ENCODE data around the gene NACC1.

Gene NACC1

GRCh38 chr19:13100841-13101589 lies 17.0 kb upstream of the NACC1 start:
- FAIRE-seq: no peak

DNA sequence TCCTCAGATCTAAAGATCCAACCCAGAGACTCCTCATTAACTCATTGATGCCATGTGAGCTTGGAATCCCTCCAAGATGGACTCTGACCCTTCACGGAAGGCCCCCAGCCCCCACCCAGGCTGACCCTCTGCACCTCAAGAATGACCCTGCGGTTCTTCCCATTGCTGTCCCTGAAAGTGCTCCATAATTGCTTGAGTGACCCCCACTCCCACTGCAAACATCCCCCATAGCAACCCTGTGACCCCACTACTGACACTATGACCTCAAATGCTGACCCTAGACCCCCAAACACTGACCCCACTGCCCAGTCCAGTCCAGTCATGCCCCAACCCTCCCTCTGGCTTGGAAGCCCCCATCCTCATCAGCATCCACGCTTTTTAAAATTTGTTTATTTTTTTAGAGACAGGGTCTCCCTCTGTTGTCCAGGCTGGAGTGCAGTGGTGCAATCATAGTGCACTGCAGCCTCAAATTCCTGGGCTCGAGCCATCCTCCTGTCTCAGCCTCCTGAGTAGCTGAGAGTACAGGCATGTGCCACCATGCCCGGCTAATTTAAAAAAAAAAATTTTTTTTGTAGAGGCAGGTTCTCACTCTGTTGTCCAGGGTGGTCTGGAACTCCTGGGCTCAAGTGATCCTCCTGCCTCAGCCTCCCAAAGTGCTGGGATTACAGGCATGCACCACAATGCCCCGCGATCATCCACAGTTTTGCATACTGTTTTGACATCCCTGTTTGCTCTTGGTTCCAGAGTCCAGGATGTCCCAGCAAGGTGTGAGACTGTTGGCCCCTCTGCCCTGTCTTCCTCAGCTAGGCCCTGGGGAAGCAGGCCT lies 16.3 kb upstream of the NACC1 start:
- no peak for FAIRE-seq

- FAIRE-seq: no peak
These were observed 15.7 kb upstream of the NACC1 start for GRCh38 chr19:13102416-13102665.

GRCh38 chr19:13102666-13103580 lies 15.1 kb upstream of the NACC1 start, which contains the start of gene LYL1:
Gene LYL1, minus strand, starts transcription at chr19:13102858. Its CDS starts 1,687 bp downstream, at chr19:13101171.
- FAIRE-seq: no peak

GRCh38 chr19:13103581-13104359 lies 14.3 kb upstream of the NACC1 start:
- no peak for FAIRE-seq

DNA sequence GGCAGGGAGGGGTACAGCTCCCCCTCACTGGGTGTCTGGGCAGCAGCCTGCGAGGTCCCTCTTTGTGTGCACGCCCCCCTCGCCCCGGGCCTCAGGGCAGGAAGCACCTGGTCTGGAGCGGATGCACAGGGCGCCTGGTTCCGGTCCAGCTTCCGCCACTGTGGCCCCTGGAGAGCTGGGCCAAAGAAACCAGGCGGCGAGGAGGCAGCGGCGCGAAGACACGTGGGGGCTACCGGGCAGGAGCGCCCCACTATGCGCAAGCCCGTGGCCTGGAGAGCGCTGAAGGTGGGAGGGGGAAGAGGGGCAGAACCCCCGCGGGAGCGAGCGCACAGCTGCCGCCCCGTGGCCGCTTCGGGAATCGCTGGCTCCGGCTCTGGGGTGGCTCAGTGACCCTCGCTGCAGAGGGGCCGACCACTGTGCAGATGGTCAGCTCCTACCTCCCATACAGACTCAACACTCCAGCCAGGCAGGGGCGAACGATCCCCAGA lies 13.7 kb upstream of the NACC1 start:
- no peak for FAIRE-seq

DNA sequence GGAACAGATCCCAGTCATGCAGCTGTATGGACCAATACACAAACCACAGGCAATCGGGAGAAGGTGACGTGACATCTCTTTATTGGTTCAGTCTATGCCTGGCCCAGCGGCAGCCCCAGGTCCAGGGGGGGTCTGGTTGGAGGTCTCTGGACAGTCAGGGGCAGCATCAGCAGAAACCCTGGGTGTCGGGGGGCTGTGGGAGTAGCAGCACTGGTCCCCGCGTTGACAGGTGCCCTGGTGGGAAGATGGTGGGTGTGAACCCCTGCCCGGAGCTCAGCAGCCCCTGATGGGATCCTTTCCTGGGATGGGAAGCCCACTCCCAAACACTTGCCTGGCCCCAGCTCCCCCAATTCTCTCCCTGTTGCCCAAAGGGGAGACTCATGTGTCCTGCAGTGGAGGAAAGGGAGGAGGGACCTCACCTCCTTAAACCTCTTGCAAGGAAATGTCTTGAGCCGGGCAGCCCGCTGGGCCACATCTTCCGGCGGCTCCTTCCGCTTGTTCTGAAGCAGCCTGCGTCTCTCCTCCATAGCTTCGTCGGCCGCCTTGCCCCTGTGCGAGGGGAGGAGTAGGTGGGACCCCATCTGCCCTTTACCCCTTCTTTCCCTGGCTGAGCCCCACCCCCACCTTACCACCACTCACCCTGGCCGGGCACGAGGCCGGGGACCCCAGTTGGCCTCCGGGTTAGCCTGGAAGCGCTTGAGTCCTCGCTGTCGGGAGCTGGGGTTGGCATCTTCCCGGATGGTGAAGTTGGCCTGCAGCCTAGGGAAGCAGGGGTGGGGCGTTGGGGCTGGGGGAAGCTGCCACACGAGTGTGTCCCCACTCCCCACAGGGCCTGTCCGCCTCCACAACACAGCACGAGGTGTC lies 13.0 kb upstream of the NACC1 start:
- FAIRE-seq: no peak

- FAIRE-seq: no peak
These were observed 8.5 kb upstream of the NACC1 start for GRCh38 chr19:13109361-13110098.

DNA sequence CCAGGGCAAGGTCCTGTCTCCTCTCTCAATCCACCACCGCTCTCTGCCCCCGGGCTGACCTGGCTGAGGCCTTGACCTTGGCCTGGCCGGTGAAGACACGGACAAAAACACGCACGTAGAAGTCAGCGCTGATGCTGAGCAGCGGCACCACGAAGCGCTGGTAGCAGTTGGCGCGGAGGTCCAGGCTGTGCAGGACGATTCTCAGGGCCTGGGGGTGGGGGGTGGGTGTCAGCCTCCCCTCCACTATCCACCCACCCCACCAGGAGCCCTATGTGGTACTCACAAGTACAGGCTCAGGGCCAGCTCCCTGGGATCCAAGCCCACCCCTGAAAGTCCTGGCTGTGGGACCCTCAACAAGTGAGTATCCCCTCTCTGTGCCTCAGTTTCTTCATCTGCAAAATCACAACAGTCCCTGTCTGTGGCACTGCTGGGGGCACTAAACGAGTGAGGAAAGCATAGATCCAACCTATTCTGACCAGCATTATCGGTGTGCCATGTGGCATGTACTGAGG lies 7.9 kb upstream of the NACC1 start:
- no peak for FAIRE-seq

- no peak for FAIRE-seq
These were observed 5.5 kb upstream of the NACC1 start for GRCh38 chr19:13112555-13112954.

- no peak for FAIRE-seq
These were observed 2.2 kb upstream of the NACC1 start for GRCh38 chr19:13115936-13116281.

DNA sequence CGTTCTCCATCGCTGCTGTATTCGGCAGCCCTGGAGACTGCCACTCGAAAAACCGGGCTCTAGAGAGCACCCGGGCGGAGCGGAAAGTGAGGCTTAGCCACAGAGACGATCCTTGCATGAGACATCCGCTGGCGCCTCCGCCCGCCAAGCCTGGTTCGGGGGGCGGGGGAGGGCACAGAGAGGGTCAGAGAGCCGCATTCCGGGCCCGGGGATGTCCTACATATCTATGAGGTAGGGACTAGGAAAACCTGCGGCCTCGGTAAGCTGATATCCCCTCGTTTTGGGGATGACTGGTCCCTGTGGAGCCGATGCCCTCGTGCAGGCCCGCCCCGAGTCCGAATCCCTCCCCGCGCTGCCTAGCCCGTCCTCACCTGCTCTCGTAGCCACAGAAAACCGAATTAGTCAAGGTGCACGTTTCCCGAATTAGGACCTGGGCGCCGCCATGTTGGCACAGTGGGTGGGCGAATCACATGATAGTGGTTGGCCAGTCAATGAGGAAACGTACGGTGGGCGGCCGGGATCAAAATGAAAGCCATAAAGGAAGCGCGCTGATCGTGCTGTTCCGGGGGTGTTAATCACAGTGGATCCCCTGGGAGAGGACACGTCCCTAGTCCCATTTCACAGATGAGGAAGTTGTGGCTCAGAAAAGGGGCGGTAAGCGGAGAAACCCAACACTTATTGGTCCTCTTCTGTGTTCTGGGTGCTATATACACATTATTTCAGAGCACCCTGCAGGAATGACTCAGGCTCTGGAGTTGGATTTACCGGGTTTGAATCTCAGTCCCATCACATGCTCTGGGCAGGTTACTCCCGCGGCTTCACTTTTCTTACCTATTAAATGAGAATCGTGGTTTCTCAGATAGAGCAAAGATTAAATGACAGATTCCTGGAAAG lies 1.5 kb upstream of the NACC1 start, which contains the start of gene TRMT1:
TSS of gene TRMT1 (minus strand) at position 459 of the 894 bp plus-strand sequence. CDS start at position 118, 341 bp downstream.
- FAIRE-seq: no peak

GRCh38 chr19:13117176-13117771 lies 790 bp upstream of the NACC1 start:
- FAIRE-seq: no peak

GRCh38 chr19:13118424-13119193 lies 545 bp downstream of the NACC1 start:
- FAIRE-seq: no peak

DNA sequence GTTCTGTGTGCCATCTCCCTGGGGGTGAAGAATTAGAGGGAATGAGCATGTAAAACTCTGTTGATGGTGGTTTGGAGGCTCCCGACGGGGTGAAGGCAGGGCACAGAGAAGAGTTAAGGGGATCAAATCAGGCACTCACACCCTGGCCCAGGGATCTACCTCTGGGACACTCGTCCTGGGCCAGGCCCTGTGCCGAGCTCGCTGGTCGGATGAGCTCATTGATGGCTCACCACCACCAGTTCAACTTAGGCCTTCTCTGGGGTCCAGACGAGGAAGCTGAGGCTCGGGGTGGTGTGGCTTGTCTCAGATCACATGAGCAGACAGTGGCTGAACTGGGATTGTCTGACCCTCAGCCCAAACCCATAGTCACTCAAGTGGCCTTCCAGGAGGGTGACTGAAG lies 1.6 kb downstream of the NACC1 start:
- FAIRE-seq: no peak

DNA sequence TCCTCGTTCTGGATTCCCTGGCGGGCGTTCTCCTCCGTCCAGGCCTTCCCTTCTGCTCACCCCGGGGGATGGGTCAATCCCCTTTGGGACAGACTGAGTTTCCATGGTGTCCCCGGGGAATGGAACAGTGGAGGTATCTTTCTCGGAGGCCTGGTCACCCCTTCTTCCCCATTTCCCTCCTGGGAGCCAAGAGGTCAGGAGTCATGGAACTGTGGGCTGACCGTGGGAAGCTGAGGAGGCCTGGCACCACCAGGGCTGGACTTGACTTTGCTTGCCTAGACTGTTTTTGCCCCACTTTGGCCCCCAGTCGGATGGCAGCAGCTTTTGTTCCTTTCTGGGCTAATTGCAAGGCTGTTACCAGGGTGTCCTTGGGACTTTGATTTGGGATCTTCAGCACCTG lies 2.0 kb downstream of the NACC1 start:
- no peak for FAIRE-seq

GRCh38 chr19:13120817-13121216 lies 2.8 kb downstream of the NACC1 start:
- FAIRE-seq: no peak
